Glomerular endothelial cell (primary cell): Measurements from ENCODE around the gene DCBLD2. TPM values are rescaled to one million over a fixed set of nuclear protein-coding genes. Genes with fewer than 3 reads are reported as not detected.
"Not testable (repeated sequence)": the region's sequence is repeated elsewhere in the genome, so short reads cannot be mapped to it uniquely, and the experiment has no call there.

Source experiments
- DNase-seq: peaks from one replicate; pipeline ENCODE4 v3.0.0-alpha.2; 2011; ENCODE audit warnings: low read depth, low spot score; ENCODE audit errors: extremely low read depth
- total RNA-seq: library from RNA; depleted of rRNA; stranded (reverse); fragments of >200 nt; gene quantifications from 2 replicates; pipeline ENCODE4 v1.2.3, GENCODE V29; 2015

The DCBLD2 gene
- total RNA-seq, 1 donor from 2014 or later: 175 TPM

DNA sequence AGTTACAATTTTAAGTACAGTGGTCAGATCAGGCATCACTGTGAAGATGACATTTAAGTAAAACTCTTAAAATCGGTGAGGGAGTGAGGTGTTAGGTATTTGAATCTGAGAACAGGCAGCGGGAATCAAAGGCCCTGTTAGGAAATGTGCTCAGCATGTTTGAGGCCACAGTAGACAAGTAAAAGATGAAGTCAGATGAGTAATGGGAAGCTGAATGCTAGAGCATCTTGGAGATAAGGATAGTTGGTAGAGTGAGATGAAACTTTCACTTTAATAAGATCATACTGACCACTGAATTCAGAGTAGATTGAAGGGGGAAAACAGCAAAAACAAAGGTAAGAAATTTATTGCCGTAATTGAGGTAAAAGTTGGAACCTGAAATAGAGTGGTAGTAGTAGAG, 61.6 kb downstream of the DCBLD2 start:
- no peak for DNase-seq

GRCh38 chr3:98831060-98831459, 70.4 kb downstream of the DCBLD2 start:
- not testable (repeated sequence) for DNase-seq

DNA sequence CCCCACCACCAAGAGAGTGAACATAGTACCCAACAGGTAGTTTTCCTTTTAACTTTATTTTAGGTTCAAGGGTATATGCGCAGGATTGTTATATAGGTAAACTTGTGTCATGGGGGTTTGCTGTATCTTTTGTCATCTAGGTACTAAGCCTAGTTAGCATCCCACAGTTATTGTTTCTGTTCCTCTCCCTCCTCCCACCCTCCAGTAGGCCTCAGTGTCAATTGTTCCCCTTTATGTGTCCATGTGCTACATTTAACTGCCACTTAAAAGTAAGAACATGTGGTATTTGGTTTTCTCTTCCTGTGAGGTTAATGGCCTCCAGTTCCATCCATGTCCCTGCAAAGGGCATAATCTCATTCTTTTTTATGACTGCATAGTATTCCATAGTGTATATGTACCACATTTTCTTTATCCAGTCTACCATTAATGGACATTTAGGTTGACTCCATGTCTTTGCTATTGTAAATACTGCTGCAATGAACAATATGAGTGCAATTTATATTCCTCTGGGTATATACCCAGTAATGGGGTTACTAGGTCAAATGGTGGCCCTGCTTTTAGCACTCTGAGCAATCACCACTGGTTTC, 72.2 kb downstream of the DCBLD2 start:
- no peak for DNase-seq

GRCh38 chr3:98827221-98827920, 74.1 kb downstream of the DCBLD2 start:
- no peak for DNase-seq

- no peak for DNase-seq
Observed at GRCh38 chr3:98826126-98826525, 75.4 kb downstream of the DCBLD2 start.

GRCh38 chr3:98824256-98824655, 77.2 kb downstream of the DCBLD2 start:
- DNase-seq: no peak

DNA sequence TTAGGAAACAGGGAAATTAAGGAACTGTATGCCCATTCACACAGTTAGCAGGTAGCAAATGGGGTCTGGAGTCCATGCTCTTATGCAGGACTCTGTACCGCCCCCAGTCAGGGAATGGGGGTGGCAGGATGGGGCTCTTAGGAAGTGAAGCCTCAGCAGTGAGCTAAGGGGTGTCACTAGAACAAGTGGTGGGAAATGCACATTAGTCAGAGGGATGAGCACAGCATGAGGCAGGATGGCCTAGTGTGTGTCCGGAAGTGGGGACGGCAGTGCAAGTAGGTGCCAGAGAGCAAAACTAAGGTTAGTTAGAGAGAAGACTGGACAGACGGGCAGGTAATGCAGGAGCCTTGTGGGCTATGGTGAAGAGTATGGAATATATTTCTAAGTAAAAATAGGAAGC, 77.7 kb downstream of the DCBLD2 start:
- DNase-seq: no peak

- no peak for DNase-seq
Observed at GRCh38 chr3:98821063-98821462, 80.4 kb downstream of the DCBLD2 start.

DNA sequence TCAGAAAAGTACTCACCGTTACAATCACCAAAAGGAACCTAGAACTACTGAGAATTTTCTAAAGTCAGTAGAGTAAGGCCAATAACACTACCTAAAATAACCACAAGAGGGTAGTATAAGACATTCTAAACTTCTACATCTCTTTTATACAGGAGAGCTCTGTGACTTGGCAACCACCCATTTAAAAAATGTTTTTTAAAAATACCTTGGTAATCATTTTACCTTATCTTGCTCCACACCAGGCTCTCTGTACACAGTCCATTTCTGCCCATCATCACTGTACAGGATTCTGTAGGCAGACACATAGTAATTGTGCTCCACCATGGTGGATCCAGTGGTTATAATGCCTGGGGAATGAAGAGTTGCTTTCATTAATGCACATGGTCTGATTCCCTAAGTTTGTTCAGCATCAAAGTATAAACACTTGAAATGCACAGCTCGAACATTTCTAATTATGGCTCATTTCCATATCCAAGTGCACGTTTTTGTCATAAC, 83.9 kb downstream of the DCBLD2 start:
- DNase-seq: peak; percentile 36

DNA sequence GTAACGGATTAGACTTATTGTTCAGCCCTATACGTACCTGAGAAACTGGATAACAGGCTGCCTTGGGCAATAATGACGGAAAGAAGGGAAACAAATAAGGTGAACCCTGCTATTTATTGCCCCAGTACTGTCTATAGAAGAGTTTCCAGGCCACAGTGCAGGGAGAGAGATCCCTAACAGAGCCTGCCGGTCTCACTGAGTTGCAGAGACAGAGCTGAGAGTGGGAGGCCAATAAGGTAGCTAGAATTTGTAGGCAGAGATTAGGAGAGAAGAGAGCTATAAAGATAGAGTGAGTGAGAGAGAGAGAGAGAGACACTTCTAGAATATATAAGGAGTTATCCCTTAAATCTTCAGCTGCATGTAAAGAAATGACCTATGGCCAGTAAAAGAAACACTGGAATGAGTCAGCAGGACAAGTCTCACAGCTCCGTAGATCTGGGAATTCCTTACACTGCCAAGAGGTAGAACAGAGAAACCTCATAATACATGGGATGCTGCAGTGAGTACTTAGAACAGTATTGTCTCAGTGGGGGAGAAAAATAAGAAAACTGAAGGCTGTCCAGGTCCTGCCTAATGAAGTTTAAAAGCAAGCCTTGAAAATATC, 86.6 kb downstream of the DCBLD2 start:
- no peak for DNase-seq

DNA sequence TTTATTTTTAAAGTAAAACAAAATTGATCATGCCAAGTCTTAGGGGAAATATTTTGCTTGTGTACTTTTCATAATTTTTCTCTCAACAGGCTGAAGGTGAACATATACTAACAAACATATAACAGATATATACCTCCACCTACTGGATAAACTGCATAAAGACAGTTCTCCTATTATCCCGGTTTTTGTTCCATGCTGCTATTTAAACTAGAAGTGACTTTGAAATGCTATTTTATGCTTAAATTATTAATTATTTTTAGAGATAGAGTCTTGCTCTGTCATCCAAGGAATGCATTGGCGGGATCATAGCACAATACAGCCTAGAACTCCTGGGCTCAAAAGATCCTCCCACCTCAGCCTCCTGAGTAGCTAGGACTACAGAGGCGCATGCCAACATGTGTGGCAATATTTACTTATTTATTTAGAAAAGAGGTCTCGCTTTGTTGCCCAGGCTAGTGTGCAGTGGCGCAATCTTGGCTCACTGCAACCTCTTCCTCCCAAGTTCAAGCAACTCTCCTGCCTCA, 88.6 kb downstream of the DCBLD2 start:
- DNase-seq: no peak

- no peak for DNase-seq
Observed at GRCh38 chr3:98811048-98811447, 90.4 kb downstream of the DCBLD2 start.

DNA sequence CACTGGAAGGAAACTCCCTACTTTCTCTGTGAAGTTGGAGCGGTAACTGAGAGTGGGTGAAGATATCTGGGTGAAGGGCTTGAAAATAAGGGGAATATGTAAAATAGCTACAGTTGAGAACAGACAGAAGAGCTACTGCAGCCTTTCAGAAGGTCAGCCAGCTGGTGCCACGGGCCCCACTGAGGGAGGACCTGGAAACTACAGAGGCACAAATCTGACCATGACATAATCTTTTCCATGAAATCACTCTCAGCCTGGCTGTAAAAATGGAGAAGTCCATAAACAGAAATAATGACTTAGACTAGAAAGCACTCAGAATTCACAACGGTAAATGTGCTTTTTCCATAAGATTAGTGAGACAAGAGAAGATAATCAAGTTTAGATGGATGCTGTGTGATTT, 91.9 kb downstream of the DCBLD2 start:
- DNase-seq: no peak

- no peak for DNase-seq
Observed at GRCh38 chr3:98808071-98808470, 93.4 kb downstream of the DCBLD2 start.

- DNase-seq: no peak
Observed at GRCh38 chr3:98807561-98807960, 93.9 kb downstream of the DCBLD2 start.

DNA sequence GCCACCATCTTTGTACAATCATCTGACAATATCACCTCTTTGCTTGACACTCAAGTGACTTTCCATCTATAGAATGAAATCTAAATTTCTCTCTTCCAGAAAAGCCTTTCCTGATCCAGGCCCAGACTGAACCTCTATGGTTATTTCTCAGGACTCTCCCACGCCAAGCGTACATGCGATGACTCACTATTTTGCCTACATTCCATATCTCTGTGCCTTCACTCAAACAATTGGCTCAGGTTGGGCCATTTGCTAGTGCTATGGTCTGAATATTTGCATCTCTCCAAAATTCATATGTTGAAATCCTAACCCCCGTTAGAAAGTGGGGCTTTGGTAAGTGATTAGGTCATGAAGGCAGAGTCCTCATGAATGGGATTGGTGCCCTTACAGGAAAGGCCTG, 94.5 kb downstream of the DCBLD2 start:
- DNase-seq: no peak

DNA sequence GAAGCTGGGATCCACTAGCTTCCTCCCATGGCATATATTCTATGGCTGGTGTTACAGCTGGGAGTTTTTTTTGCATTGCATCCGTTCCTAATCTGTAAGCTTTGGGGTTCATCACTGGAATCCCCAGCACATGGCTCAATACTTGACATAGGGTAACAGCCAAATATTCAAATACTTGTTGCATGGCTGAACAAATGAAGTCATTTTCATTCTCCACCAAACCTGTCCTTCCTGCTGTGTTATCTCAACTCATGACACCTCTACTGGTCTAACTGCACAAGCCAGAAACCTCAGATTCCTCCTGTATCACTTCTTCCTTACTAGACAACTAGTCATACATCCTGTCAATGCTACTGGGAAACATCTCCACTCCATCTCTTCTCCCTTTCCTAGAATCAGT, 95.0 kb downstream of the DCBLD2 start:
- no peak for DNase-seq

GRCh38 chr3:98805571-98805970, 95.9 kb downstream of the DCBLD2 start:
- no peak for DNase-seq

DNA sequence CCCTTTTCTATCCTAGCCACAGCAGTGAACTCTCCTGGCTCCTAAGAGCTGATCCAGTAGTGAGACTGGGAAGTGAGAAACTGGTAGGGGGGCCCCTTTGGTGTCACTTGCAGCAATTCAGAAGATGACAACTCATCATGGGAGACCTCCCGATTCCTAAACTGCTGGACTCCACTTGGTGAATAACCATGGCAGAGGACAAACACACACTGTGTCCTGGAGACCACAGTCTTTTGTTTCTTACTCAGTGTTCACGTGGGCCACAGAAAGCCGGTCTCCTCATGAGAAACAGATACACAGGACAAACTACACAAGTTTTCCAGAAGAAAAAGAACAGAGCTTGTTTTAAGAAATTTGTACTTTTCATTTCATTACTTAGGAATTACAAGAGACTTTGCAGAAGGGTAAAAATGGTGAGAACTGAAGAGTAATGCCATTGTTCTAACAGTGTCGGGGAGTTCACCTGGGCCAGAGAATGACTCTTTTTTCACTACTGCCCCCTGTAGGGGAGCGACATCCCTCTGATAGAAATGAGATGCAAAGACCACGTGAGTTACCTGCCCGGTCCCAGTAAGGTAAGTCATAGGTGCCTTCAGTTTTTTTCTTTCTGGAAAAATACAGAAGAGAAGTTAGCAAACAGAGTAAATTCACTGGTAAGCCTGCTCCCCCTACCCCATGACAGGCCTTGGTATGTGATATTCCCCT, 100.3 kb downstream of the DCBLD2 start:
- DNase-seq: no peak

DNA sequence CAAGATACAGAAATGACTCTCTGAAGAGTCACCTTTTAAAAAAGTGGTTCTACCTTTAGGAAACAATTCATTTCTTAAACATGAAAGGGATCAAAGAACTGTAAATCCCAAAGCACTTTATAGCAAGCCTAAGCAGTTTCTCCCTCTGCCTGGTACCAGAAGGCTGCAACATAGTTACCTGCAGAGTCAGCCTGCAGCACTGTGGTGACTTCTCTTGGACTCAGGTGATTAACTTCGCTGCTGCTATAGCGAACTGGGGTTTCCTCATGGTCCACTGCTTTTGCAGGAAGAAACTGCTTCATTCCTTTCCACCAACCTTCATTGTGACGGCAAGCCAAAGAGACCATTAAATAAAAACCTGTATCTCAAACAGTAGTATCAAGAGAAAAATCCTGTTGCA, 101.1 kb downstream of the DCBLD2 start:
- DNase-seq: no peak

GRCh38 chr3:98799479-98799878, 102.0 kb downstream of the DCBLD2 start:
- no peak for DNase-seq
